ENCODE results near the gene GRK2.
A peak's percentile ranks its signal among the peaks of the same experiment; 100 is the strongest.

GRK2 gene

DNA sequence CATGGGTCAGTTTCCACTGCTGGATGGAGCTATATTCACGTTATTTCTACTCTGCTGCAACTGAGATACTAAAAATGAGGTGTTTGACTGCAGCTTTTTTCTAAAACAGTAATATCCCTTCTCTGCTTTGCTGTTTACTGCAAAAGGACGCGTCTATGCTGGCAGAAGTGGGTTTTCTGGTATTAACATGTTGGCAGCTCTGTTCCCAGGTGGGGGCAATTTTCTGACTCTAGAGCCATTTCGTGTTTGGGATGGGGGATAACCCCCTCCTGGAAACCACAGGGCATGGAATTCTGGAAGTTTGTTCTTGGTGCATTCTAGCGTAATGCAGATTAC lies 4.9 kb downstream of the GRK2 start:
- no peak for DNase-seq

DNA sequence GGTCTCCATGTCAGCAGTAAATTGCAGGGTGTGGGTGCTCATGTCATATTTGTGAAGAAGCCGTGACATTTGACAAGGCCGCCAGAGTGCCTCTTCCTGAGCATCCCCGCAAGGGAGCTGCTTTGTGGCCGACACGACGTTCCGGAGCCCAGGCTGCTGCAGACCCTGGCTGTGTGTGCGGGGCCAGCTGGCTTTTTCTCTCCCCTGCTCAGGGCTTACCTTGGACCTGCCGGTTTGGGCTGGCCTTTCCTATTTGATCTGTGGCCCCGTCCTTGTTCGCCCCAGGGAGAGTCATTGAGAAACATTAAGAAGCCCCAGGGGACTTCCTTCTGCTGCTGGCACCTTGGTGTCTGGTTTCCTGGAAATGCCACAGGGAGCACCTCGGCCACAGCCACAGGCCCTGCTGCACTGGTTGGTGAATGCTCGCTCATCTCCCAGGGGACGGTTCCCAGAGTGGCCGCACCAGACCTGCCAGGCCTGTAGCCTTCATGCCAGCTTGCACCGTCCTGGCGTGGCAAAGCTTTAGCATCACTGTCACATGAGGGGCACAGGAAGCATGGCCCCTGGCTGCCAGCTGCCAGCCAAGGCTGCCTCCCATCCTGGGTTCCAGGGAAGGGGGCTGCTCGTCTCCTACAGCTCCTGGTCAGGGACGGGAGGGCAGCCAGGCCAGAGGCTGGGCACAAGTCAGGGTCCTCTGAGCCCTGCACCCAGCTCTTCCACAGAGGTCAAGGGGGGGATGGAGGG lies 5.4 kb downstream of the GRK2 start:
- peak in 4 of 5 donors; percentile 37 to 87 (median 42) for DNase-seq

DNA sequence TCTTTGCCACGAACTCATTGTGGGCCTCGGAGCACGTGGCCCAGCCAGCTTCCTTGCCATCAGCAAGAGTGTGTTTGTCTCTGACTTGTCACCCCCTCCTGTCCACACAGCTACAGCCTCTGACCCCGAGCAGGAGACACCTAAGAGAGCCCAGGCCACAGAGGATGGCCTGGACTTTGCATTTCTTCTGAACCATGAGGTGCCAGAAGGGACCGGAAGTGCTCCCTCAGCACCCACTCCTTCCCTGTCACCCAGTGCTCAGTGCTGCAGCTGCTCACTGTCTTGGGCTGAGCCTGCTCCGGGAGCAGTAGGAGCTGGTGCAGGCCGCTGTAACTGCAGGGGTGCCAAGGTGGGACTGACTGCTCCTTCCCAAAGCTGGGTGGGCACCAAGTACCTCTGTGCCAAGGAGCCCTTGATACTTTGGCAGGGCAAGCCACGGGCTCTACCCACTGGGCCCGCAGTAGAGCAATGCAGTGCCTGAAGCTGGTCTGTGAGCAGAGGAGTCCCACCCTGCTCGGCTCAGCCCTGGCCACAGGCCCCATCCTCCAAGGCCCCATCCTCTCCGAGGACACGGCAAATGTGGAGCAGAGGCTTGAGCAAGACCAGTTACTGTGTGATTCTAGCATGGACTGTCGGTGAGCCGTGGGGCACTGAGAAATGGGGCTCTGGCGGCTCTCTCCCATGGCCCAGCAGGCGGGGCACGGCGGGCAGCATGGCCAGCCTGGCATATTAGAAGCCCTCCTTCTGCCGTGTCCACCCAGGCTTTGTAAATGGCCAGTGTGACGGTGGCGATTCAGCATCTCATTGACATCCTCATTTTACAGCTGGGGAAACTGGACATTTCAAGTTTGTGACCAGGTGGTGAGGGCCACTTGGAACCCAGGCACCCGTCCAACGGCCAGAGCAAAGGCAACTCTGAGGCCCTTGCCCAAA lies 6.3 kb downstream of the GRK2 start:
- DNase-seq, result peak in 2 of 5 donors; percentile 9 to 55

DNA sequence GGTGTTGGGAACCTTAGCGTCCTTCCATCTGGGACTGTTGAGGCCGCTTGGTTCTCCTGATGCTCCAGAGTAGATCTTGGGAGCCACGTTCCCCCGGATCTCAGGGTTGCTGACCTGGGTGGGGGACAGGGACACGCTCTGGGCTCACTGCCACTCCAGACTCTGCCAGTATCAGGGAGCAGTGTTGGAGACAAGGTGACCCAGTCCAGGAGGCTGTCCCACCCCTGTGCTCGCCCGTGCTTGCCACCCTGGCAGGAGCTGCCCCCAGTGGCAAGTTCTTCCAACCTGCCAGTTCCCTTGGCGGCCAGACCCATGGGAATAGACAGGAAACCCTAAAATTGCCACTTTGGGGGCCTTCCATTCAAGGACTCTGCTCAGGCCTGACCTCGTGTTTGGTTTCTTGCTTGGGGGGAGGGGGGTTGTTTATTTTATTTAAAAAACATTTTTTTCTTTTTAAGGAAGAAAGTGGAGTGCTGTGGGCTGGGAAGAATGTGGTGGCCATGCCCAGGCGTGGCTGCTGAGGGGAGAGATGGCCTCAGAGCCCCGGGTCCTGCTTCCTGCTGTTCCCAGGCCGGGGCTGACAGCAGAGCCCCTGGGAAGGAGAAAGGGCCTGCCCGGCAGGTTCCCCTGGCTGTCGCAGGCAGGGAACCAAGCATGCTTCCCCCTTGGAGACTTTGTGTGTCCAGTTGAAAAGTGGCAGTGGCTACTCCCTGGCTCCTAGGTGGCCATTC lies 7.2 kb downstream of the GRK2 start:
- DNase-seq, result peak in 1 of 5 donors; percentile 7

DNA sequence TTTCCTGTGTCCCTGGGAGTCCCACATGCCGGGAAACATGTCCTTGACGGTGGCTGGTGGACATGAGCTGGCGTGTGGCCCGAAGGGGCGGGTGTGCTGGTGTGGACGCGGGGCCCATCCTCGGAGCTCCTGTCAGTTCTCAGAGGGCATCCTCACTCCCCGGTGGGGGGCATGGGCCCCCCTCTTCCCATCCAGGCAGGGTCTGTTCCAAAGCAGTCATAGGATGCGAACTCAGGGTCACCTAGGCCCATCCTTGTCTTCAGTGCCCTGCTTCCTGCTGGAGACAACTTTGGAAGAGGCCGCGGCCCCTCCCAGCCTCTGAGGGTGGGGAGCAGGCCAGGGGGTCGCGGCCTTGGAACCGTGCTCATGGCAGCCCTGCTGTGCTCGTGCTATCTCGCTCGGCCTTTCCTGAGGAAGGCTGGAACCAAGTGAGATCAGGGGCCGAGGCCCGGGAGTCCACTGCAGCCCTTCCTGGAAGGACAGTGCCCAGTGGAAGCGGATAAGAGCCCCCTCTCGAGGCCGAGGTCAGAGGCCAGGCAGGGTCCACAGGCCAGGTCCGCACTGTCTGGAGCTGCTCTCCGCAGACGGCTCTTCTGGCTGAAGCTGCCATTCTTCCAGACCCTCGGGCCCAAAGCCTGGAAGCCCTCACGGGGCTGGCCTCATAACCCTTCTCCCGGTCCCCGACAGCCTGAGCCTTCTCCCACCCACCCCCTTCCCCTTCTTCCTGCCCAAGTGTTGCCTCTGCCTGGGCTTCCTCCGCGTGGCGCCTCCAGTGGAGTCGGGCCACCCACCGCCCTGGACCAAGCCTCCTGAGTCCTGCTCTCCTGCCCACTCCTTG lies 8.7 kb downstream of the GRK2 start:
- peak in 1 of 5 donors; percentile 2 for DNase-seq

DNA sequence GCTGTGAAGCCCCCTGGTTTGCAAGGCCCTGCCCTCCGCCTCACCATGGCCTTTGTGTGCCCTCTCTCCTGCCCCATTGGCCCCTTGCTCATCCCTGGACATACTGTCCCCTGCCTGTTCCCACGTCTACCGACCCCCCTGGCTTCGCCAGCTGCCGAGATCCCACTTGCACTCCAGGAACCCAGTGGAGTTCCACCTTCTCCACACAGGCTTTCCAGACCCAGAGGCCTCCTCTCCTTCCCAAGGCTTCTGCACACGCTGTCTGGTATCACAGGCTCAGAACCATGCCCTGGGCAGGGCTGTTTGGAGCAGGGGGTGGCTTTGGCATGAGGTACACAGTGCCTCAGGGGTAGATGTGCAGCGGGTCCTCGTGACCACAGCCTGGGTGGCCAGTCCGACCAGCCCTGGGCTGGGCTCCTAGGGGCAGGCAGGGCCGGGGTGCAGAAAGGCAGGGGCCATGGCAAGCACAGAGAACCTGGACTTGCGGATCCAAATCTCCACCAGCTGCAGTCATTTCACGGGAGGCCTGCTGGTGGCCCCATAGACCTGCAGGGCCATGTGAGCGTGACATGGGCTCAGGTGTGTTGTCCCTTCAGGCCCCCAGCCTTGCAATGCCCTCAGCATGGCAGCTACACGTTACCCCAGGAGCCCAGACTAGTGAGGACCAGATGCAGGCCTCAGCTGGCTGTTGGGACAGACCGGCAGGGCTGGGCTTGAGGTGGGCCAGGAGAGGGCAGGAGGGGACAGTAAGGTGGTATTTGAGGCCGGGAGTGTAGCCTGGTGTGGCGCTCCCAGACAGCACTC lies 9.5 kb downstream of the GRK2 start:
- peak in 1 of 5 donors; percentile 9 for DNase-seq

DNA sequence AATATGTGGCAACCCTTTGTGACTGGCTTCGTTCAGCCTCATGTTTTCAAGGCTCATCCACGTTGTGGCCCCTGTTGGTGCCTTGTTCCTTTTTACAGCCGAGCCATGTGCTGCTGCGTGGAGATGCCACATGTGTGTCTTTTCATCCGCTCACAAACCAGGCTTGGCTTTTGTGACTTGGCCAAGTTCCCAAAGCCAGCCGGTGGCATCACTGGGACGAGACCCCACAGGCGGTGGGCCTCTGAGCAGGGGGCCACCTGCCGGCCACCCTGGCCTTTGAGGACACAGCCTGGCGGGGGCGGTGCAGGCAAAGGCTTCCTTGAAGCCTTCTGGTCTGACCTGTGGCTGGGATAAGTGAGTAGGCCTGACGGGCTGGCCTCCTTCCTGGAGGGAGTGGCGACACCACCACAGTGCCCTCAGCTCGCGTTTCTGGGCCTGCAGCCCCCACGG lies 10.5 kb downstream of the GRK2 start:
- peak in 2 of 5 donors; percentile 8 to 67 for DNase-seq

DNA sequence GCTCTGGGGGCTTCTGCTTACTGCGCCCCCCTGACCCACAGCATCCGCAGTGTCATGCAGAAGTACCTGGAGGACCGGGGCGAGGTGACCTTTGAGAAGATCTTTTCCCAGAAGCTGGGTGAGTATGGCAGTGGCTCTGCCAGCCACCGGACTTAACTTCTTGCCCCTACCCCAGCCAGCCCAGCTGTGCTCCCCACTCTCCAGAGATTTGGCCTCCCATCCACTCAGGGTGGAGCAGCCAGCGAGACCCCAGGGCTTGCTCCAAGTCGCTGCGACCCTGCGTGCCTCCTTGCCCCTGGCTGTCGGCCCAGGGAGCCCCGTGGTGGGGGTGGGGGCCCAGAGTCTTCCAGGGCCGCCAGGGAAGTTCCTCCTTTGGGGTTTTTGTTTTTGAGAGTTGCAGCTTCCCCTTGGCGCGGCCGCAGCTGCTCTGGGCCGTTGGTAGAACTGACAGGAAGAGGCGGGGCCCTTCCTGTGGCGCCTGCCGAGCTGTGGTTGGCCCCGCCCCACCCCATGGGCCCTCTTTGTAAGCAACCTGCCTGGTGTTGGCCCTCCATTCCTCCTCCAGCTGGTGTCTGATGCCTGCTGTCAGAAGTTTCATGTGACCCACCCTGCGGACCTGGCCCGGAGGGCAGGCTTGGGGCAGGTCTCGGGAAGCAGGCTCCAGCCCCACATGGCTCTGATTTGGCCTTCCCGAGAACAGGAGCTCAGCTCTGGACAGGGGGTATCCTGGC lies 11.1 kb downstream of the GRK2 start:
- peak; percentile 86 to 97 (median 88) for DNase-seq

DNA sequence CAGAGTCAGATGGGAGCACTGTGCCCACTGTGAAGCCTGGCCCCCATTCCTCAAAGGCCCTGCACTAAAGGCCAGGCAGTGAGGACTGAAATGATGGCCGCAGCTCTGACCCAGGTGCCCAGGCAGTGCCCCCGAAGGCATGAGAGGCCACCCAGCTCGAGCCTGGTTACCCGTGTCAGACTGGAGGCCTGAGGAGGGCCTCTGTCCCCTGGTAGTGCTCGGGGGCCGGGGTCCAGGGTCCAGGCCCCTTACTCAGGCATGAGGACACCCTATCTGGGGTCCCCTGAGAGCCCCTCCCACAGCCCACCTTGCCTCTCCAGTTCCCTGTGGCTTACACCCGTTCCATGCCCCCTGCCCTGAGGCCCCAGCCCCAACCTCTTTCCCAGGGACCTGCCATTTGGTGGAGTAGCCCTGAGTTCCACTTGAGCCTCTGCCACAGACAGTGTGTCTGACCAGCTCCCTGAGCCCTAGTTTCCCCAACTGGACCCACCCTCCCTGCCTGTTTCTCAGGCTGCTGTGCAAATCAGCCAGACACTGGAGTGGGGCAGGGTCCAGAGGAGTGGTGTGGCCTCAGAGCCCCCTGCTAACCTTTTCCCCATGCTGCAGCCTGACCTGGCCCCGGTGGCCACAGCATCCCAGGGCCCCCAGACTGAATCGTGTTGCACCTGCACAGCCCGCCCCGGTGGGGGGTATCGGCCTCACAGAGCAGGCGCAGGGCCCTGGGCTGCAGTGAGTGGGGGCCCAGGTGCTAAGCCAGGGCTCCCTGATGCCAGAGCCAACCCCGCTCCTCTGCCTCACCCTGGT lies 12.1 kb downstream of the GRK2 start:
- peak in 2 of 5 donors; percentile 0 to 3 for DNase-seq

DNA sequence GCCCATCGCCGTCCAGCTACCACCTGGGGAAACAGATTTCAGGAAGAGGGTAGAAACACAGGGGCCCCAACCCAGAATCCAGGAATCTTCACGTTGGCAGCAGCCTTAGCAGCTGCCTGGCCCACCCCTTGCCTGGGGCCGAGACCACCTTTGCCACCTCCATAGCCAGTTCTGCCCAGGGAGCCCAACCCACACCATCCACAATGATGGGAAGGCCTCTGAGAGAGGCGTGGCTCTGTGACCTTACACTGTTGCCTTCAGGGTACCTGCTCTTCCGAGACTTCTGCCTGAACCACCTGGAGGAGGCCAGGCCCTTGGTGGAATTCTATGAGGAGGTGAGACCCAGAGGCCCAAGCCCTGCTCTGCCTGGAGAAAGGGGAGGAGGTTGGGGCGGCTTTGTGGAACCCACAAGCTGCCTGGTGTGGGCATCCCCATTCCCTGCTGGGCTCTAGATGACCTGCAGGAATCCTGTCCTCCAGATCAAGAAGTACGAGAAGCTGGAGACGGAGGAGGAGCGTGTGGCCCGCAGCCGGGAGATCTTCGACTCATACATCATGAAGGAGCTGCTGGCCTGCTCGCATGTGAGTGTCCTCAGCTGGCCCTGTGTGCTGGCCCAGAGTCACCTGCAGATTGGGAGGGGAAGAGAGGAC lies 12.8 kb downstream of the GRK2 start:
- peak in 1 of 5 donors; percentile 0 for DNase-seq

DNA sequence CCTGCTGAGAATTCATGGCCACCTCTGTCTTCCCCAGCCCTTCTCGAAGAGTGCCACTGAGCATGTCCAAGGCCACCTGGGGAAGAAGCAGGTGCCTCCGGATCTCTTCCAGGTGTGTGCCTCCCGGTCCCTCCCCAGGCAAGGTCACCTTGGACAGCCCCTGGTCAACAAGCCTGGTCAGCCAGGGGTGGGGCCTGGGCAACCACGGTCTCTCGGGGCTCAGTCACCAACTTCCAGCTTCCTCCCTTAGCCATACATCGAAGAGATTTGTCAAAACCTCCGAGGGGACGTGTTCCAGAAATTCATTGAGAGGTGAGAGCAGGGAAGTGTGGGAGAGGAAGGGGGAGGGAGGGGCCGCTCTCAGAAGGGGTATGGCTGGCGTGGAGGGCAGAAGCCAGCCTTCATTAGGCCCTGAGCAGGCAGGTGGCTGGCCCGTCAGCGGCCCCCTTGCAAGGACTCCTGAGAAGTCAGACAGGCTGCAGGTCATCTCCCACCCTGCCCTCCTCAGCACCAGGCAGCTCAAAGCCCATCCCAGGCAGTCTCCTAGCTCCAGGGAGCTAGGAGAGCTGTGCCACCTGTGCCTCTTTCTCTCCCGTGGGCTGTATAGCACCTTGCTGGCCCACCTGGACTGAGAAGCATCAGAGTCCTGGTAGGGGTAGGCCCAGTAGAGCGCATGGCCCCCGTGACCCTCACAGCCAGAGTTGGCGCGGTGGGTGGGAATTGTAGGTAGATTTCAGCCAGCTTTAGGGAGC lies 13.5 kb downstream of the GRK2 start:
- peak in 2 of 5 donors; percentile 0 to 4 for DNase-seq

DNA sequence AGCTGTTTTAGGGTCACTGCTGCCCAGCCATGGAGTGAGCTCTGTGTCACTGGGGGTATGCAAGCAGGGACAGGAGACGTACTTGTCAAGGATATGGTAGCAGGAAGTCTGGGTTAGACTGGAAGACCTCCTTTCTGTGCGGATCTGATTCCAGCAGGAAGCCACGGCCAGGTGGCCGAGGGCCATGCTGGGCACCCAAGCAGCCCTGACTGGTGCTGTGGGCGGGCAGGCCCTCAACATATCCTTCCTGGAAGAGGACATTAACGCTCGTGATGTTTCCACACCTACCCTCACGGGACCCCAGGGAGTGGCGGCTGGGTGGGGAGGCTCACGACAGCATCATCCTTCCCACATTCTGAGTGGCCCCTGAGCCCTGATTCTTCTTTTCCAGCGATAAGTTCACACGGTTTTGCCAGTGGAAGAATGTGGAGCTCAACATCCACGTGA lies 14.1 kb downstream of the GRK2 start:
- DNase-seq, result peak in 1 of 5 donors; percentile 0

DNA sequence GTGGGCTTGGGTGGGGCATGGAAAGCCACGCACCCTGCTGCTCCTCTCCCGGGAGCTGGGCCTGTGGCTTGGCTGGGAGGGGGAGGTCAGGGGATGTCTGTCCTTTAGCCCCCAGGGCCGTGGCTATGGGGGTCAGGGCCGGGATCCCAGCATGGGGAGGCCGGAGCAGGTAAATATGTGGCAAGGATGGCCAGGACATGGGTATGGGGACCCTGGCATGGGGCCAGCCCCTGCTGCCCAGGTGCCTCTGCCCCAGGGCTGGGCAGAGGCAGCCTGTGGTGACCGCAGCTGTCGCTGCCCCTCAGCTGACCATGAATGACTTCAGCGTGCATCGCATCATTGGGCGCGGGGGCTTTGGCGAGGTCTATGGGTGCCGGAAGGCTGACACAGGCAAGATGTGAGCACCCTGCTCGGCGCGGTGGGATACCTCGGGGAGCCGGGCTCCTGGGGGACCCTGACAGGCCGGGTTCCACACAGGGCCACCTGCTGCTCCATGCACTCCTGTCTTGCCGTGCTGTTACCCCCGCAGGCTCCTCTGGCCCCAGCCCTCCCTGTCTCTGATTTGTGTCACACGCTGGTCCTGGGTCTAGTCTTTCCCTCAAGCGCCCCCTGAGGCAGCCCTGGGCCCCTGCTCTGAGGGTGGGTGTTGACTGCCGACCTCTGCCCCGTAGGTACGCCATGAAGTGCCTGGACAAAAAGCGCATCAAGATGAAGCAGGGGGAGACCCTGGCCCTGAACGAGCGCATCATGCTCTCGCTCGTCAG lies 14.7 kb downstream of the GRK2 start:
- DNase-seq, result peak in 2 of 5 donors; percentile 2

DNA sequence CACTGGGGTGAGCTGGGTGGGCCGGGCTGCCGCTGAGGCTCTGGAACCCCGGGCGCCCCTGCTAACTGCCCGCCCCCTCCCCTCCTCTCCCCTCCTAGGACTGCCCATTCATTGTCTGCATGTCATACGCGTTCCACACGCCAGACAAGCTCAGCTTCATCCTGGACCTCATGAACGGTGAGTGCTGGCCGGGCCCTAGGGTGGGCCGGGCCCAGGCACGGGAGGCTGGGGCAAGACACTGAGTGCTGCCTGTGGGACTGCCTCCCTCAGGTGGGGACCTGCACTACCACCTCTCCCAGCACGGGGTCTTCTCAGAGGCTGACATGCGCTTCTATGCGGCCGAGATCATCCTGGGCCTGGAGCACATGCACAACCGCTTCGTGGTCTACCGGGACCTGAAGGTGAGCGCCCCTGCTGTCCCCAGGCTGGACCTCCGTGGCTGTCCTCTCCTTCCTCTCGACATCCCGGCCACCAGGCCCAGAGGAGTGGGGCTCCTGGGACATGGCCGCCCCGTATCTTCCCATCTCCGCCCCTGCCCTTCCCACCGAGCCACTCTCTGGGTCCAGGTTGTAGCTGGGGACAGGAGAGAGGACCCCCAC lies 15.4 kb downstream of the GRK2 start:
- peak in 2 of 5 donors; percentile 0 to 5 for DNase-seq

DNA sequence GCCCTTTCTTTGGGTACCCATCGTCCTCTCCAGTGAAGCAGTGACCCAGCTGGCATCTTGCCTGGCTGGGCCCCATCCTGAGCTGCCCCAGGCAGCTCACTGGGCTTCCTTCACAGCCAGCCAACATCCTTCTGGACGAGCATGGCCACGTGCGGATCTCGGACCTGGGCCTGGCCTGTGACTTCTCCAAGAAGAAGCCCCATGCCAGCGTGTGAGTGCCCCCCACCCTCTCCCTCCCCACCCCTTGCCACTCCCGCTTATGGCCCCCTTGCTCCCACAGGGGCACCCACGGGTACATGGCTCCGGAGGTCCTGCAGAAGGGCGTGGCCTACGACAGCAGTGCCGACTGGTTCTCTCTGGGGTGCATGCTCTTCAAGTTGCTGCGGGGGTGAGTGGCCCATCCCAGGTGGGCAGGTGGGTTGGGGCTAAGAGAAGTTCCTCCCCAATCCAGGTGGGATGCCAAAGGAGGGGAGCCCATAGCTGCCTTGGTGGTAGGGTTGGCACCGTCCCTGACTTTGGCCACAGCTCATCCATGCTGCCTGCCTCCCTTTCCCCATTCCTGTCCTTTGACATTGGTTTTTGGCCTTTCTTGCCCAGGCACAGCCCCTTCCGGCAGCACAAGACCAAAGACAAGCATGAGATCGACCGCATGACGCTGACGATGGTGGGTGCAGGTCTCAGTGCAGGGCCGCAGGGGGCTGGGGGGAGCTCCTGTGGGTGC lies 16.0 kb downstream of the GRK2 start:
- DNase-seq, result peak in 1 of 5 donors; percentile 3

DNA sequence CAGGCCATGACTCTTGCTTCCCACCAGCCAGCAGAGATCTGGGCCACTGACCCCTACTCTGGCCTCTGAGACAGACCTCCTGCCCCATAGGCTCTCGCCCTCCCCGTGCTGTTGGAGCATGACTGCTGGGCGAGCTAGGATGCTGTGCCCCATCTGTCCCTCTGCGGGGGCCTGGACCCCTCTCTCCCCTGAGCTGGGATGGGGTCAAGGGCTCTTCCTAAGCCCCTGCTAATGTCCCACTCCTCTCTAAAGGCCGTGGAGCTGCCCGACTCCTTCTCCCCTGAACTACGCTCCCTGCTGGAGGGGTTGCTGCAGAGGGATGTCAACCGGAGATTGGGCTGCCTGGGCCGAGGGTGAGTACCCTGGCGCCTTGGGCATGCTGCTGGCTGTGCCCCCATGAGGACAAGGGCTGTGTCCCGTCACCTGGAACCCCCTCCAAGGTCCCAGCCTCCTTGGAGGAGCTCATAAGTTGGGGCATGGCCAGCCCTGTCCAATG lies 16.7 kb downstream of the GRK2 start:
- peak in 1 of 5 donors; percentile 1 for DNase-seq

All from T-helper 1 cell (primary cell).